ENCODE results near the gene PPIC.

- TF ChIP-seq POLR2A (IDR thresholded peaks at IDR 0.05) (no peak), EP300 (IDR thresholded peaks at IDR 0.05) (no peak)
- TF ChIP-seq, protein P1, sequence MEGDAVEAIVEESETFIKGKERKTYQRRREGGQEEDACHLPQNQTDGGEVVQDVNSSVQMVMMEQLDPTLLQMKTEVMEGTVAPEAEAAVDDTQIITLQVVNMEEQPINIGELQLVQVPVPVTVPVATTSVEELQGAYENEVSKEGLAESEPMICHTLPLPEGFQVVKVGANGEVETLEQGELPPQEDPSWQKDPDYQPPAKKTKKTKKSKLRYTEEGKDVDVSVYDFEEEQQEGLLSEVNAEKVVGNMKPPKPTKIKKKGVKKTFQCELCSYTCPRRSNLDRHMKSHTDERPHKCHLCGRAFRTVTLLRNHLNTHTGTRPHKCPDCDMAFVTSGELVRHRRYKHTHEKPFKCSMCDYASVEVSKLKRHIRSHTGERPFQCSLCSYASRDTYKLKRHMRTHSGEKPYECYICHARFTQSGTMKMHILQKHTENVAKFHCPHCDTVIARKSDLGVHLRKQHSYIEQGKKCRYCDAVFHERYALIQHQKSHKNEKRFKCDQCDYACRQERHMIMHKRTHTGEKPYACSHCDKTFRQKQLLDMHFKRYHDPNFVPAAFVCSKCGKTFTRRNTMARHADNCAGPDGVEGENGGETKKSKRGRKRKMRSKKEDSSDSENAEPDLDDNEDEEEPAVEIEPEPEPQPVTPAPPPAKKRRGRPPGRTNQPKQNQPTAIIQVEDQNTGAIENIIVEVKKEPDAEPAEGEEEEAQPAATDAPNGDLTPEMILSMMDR (IDR thresholded peaks at IDR 0.05) = no peak
These were observed 52.1 kb downstream of the PPIC start for GRCh38 chr5:122984425-122984824.
